ENCODE measurements around the gene LRIG3.

Gene LRIG3

GRCh38 chr12:58931518-58931917 is 11.2 kb upstream of the LRIG3 start:
- no peak for DNase-seq

GRCh38 chr12:58930770-58931324 is 10.5 kb upstream of the LRIG3 start:
- DNase-seq = no peak

GRCh38 chr12:58927120-58927519 is 6.8 kb upstream of the LRIG3 start:
- peak in 7 of 56 donors; percentile 4 to 53 (median 7) for DNase-seq

GRCh38 chr12:58926586-58926985 is 6.3 kb upstream of the LRIG3 start:
- no peak for DNase-seq

- DNase-seq = no peak
Measured at GRCh38 chr12:58925751-58926150, 5.4 kb upstream of the LRIG3 start.

GRCh38 chr12:58925111-58925611 is 4.9 kb upstream of the LRIG3 start:
- DNase-seq = no peak

GRCh38 chr12:58924652-58925051 is 4.3 kb upstream of the LRIG3 start:
- no peak for DNase-seq

- no peak for DNase-seq
Measured at GRCh38 chr12:58923781-58924180, 3.5 kb upstream of the LRIG3 start.

GRCh38 chr12:58922849-58923248 is 2.5 kb upstream of the LRIG3 start:
- DNase-seq = no peak

GRCh38 chr12:58920961-58921861 is 907 bp upstream of the LRIG3 start:
- DNase-seq = no peak

- DNase-seq = peak in 19 of 56 donors; percentile 10 to 63 (median 42)
Measured at GRCh38 chr12:58919231-58920101, 838 bp downstream of the LRIG3 start.

- no peak for DNase-seq
Measured at GRCh38 chr12:58918469-58918844, 1.8 kb downstream of the LRIG3 start.

GRCh38 chr12:58917699-58918468 is 2.4 kb downstream of the LRIG3 start:
- DNase-seq = no peak

GRCh38 chr12:58916921-58917511 is 3.3 kb downstream of the LRIG3 start:
- DNase-seq = no peak

- no peak for DNase-seq
Measured at GRCh38 chr12:58916161-58916621, 4.1 kb downstream of the LRIG3 start.

- DNase-seq = peak in 3 of 56 donors; percentile 3 to 24 (median 15)
Measured at GRCh38 chr12:58915634-58916033, 4.7 kb downstream of the LRIG3 start.

- no peak for DNase-seq
Measured at GRCh38 chr12:58915037-58915436, 5.3 kb downstream of the LRIG3 start.

GRCh38 chr12:58914457-58914856 is 5.8 kb downstream of the LRIG3 start:
- no peak for DNase-seq

- DNase-seq = no peak
Measured at GRCh38 chr12:58907391-58907790, 12.9 kb downstream of the LRIG3 start.

GRCh38 chr12:58906917-58907316 is 13.4 kb downstream of the LRIG3 start:
- no peak for DNase-seq
